ENCODE measurements around the gene WDR18.

DNA sequence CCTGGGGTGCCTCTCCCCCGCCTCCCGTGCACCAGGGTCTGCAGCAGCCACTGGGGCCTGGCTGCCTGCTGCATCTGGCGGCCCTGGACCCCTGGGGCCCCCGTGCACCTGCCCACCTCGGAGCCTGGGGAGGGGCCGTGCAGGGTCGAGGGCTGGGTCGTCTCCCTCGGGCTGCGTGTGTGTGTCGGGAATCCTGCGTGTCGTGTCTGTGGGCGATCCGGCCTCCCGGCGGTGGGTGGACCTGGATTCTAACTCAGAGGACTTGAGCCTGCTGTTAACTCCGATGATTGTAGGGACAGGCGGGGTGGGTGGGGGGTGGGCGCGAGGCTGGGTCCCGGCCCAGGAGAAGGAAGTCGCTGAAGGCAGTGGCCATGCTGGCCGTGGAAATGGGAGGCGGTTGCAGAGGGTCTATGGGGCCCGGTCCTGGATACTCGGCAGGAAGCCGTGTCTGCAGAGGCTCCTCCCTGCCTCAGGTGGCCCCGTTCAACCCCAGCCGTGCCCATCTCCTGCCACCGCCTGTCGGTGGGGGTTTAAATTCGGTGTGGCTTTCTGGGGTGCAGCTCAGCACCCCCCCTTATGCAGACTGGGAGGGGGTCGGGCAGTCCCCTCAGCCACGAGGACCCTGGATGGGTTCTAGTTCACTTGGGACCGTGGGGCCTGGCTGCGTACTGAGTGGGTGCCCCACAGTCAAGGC lies 9.4 kb upstream of the WDR18 start:
- no peak for TF ChIP-seq YY1 (IDR thresholded peaks at IDR 0.05; ENCODE audit: insufficient read depth, insufficient read length)
- no peak for TF ChIP-seq SUZ12 (IDR thresholded peaks at IDR 0.05; ENCODE audit: extremely low read depth, insufficient read depth, insufficient read length)

Measured in NT2/D1 (cell line).